T-helper 9 cell (primary cell): ENCODE measurements around the gene EXOC6B.

Experiments used
- DNase-seq: peaks from one replicate; pipeline ENCODE4 v3.0.0-alpha.2; 2020

EXOC6B gene

GRCh38 chr2:72154386-72154975, 671.4 kb downstream of the EXOC6B start:
- DNase-seq: no peak

- no peak for DNase-seq
These were observed 671.9 kb downstream of the EXOC6B start for GRCh38 chr2:72153924-72154323.

DNA sequence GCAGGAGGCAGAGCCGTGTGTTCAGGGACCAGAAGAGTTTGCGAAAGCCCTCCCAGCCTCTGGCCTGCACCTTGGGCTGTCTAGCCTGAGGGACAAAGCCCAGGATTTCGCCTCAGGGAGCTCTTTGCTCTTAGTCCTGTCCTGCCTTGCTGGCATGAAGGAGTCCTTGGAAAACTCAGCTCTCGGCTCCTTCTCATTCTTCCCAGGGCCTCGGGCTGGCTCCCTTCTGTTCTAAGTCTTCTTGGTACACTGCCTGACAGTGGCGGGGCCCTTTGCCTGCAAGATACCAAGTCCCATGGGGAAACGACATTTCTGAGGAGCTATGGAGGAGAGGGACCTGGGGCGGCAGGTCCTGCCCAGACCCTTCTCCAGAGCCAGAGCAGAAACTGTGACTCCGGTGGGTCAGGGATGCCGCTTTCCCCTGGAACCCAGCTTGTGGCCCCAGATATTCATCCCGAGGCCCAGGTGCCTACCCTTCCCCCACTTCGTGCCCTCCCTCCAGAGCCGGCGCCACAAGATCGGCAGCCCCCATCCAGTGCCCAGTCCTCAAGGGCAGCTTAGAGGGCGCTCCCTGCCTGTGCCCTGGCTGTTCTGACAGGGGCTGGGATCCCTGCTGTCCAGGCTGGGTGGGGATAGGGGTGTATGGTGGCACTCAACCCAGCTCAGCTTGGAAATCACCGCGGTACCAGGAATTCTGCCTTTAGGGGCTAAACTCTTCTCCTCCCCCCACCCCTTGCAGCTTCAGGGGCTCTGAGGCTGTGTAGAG, 672.6 kb downstream of the EXOC6B start:
- no peak for DNase-seq

DNA sequence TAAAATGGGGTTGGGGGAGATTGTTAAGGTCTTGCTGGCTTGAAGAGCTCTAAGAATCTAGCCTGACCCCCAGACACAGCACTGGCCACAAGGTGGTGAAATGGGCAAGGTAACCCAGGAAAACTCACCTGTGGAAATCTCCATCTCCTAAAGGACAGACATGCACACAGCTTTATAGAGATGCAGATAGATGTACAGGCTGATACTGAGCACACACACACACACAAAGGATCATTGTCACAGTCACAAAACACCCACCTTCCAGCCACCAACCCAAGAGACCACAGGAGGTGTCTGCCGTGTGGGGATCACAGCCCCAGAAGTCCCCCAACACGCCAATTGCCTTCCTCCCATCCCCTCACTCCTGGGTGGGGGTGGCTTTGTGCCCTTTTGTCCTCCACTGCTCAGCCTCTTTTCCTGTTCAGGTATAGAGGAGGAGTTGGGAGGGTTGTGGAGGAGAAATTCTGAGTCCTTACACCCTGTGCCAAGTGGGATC, 674.9 kb downstream of the EXOC6B start:
- no peak for DNase-seq

DNA sequence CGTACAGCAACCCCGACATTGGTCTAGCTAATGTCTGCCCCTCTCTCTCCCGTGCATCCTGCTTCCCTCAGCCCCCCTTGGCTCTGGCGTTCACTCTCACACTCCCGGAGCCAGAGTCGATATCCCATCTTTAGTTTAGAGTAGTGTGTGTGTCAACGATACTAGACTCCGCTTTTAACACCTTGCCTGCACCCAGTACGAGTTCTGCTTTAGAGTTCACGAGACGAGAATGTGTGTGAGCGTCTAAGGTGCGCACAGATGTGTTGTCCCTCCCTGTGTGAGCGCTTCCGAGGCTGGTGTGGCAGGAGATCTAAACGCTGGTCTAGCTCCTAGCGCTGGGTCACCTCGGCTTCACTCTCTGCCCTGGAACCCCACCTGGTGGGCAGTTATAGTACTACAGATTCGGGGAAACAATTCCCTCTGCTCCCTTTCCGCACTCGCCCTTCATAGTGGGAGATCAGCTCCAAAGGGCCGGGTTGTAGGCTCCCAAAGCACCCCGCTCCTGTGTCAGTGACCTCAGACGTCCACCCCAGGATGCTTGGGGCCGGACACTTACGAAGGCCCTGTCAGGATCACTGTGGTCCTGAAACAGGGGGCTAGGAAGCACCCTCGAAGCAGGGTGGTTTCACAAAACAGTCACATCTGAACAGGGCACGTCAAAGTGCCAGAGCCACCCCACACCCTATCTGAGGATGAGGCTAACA, 675.5 kb downstream of the EXOC6B start:
- DNase-seq: peak; percentile 42

GRCh38 chr2:72149556-72150156, 676.2 kb downstream of the EXOC6B start:
- no peak for DNase-seq

GRCh38 chr2:72148837-72149555, 676.8 kb downstream of the EXOC6B start:
- DNase-seq: no peak

GRCh38 chr2:72148003-72148836, 677.6 kb downstream of the EXOC6B start:
- DNase-seq: no peak

DNA sequence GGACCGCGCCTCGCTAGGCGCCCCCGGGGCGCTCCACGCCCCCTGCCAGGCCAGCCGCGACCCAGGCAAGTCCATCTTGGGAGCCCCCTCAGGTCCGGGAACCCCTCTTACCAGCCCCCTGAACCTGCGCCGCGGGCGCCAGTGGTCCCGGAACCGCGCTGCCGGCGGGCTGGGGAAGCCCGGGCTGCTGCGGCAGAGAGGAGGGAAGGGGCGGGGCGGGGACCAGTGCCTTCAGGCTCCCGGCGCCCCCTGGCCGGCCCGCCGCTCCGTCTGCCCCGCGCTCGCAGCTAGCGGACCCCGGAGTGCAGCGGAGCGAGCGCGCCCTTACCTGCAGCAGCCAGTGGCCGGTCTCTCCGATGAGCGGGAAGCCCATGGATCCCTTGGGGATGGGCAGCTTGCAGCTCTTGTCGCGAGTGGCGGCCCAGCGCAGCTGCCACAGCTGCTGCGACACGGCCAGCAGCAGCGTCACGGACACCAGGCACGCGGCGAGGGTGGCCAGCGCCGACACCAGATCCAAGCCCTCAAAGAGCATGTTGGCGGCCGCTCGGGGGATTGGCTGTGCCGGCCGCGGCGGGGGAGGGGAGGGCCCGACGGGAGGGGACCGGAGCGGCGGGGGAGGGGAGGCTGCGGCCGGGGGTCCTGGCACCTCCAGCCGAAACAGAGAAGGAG, 678.4 kb downstream of the EXOC6B start, which contains the start of gene CYP26B1:
CYP26B1 (minus strand) TSS at position 560 of the 669 bp plus-strand sequence; CDS start at position 532, 28 bp downstream.
- DNase-seq: no peak

DNA sequence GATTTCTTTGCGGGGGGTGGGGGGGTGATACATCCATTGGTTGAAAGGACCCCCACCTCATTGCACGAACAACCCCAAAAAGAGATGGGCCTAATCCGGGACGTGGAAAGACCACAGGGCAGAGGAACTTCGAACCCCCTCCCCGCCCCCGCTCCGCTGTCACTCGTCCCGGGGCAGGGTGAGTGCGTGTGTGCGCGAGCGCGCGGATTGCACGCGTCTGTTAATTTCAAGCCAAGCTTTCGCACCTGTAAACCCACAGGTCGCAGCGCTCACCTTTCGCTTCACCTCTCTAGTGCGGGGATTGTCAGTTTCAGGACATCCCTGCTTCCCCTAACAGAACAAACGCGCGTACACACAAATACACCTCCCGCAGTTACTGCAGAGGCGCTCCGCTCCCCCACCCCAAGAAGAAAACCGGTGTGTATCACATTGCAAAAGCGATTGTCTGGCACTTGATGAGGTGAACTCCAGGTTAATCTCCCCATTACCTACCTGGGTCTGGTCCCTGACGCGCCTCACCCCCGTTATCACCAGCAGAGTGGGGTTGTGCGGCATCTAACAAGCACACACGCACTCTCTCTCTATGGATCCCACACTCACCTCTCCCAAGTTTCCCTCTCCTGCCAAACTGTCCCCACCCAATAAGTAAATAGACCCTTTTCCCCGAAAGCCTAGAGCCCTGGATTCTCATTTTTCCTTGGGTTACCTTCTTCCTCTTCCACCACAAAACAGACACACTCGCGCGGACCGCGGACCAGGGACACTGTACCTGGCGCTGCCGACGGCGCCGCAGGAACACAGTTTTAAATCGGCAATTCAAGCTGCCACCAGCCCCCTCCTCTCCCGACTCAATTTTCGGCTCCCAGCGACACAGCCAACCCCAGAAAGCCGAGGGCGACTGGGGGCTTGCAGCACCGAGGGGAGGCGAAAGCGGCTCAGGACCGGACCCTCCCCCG, 679.2 kb downstream of the EXOC6B start:
- no peak for DNase-seq

DNA sequence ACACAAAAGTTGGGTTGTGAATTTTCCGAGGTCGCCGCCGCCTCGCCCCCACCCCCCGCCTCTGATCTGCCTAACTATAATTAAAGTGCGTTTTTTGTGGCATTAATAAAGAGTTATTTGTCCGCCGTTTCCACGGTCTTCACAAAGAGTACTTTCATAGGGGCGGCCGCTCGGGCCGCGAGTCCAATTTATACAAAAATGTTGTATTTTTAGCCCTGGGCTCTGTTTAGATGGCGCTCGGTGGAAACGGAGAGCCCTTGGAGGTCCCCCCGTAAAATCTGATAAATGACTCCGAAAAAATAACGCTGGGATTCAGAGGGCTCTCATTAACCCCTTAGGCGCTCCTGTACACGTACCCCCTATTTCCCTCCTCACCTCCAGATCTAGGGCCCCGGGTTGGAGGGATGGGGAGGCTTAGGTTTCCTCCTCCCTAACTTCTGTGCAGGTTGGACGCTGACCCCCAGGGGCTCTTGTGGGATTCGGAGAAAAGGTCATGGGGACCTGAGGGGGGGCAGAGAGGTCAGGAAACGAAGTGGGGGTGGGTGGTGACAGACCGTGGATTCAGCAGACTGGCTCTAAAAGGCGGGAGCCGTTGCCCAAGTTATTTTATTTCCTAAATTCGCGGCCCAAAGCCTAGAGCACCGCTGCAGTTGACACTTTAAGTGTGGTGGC, 680.0 kb downstream of the EXOC6B start:
- DNase-seq: no peak

GRCh38 chr2:72145289-72145657, 680.6 kb downstream of the EXOC6B start:
- no peak for DNase-seq

- DNase-seq: no peak
These were observed 681.1 kb downstream of the EXOC6B start for GRCh38 chr2:72144632-72145288.

- no peak for DNase-seq
These were observed 681.6 kb downstream of the EXOC6B start for GRCh38 chr2:72144274-72144631.

DNA sequence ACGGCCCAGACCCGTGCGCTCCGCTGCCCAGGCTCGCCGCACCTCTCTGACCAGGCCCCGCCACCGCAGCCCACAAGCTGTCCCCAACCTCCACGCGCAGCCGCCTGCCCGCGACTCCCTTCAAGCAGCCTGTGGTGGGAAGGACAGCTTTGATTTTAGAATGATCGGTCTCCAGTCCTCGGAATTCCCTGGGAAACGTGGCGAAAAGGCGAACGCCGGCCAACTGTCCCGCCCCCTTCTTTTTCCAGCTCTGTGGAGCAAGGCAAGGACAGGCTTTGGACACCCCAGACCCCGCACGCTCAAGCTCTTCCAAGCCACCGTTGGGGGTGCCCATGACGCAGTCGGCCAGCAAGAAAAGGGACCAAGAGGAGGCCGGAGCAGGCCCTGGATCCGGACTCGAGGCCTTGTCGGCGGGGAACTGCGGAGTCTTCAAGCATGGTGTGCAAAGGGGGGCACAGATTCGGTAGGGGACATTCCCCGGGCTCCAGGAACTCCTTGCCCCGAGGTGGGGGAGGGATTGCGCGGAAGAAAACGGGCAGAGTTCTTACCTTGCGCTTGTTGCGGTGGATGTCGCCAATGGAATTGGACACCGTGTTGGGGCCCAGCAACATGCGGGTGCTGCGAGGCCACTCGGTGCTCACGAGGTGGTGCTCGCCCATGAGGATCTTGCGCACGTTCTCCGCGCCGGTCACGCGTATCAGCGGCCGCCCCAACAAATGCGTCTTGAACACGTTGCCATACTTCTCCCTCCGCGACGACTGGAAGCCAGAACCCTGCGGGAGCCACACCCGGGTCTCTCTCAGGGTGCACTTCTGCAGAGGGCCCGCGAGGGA, 682.2 kb downstream of the EXOC6B start:
- no peak for DNase-seq

- DNase-seq: no peak
These were observed 683.0 kb downstream of the EXOC6B start for GRCh38 chr2:72142570-72143440.
